22Rv1 (cell line): ENCODE results near the gene B3GAT3.

Experiments
- CTCF ChIP-seq: fragments of 450-650 bp; IDR thresholded peaks from 2 replicates; pipeline ENCODE4 v1.5.1; 2017; ENCODE audit warnings: mild to moderate bottlenecking
- ZFX ChIP-seq: fragments of 450-650 bp; IDR thresholded peaks from 2 replicates; pipeline ENCODE4 v1.6.1; 2017; ENCODE audit warnings: antibody characterized with exemption, borderline replicate concordance

- TF ChIP-seq CTCF (no peak), ZFX (no peak)
Measured at GRCh38 chr11:62649486-62649885, 27.7 kb upstream of the B3GAT3 start.
